Right cardiac atrium (tissue), 5 donors: Measurements from ENCODE around the gene AKAP13. TPM values are rescaled to one million over a fixed set of nuclear protein-coding genes. Genes with fewer than 3 reads are reported as not detected.

ENCODE experiments used
- ATAC-seq, 2 donors: fragments of 200-7000 bp; cut with Tn5 transposase; one replicate each; pipeline versions ENCODE4 v1.8.0 to v1.9.1; 2020; ENCODE audit warnings: moderate library complexity in 2 of 2, mild to moderate bottlenecking in 1 of 2
- DNase-seq, 3 donors: peaks; one replicate each; pipeline ENCODE4 v3.0.0-alpha.2; 2020
- H3K27ac ChIP-seq: one replicate; pipeline ENCODE4 v1.5.1; 2013; ENCODE audit warnings: mild to moderate bottlenecking, low read length, control low read depth, moderate library complexity
- H3K27me3 ChIP-seq: one replicate; pipeline ENCODE4 v1.6.1; 2013; ENCODE audit not compliant: control insufficient read depth, insufficient read depth
- H3K4me1 ChIP-seq: one replicate; pipeline ENCODE4 v1.6.1; 2013; ENCODE audit warnings: low read length; ENCODE audit not compliant: control insufficient read depth, insufficient read depth
- H3K4me3 ChIP-seq: one replicate; pipeline ENCODE4 v1.5.1; 2013; ENCODE audit warnings: low read length, control low read depth
- H3K9me3 ChIP-seq: one replicate; pipeline ENCODE4 v1.6.1; 2013; ENCODE audit warnings: low read length; ENCODE audit not compliant: control insufficient read depth
- WGBS: extraction: QIAGEN DNeasy Blood & Tissue Kit; methylation state at CpG from one replicate; pipeline ENCODE4 v1.1.7; 2013; 5-methylcytosine and 5-hydroxymethylcytosine counted together
- intact Hi-C, 4 donors: fragments of 100-400 bp; cut with DNase I; formaldehyde crosslinking; loops; one replicate each; pipeline versions ENCODE4 v1.11.0 to v1.14.0; 2022 to 2023
- polyA plus RNA-seq: library from polyadenylated mRNA; stranded (reverse); fragments of 200-250 nt; gene quantifications from one replicate; pipeline ENCODE4 v1.2.3, GENCODE V29; 2013
- total RNA-seq, 4 donors: library from RNA; stranded (reverse); fragmentation: NEBNext Ultra II Directional; extraction: Animal tissue kit (Norgen Biotek cat#: 25700); gene quantifications; one replicate each; pipeline ENCODE4 v1.2.1, GENCODE V29; 2021
- donor health status: healthy with polysubstance abuse.
- donor health status: DM: no; HTN: yes; CAD: no.
- donor health status: DM: no; HTN: no; CAD: no.
- donor health status: DM: no; HTN: yes; CAD: no; lungs with severe emphysema.
- donor health status: DM: yes; HTN: yes; CAD: no.

The AKAP13 gene
- total and polyA plus RNA-seq, 5 donors: 104 to 348 (median 250) TPM

DNA sequence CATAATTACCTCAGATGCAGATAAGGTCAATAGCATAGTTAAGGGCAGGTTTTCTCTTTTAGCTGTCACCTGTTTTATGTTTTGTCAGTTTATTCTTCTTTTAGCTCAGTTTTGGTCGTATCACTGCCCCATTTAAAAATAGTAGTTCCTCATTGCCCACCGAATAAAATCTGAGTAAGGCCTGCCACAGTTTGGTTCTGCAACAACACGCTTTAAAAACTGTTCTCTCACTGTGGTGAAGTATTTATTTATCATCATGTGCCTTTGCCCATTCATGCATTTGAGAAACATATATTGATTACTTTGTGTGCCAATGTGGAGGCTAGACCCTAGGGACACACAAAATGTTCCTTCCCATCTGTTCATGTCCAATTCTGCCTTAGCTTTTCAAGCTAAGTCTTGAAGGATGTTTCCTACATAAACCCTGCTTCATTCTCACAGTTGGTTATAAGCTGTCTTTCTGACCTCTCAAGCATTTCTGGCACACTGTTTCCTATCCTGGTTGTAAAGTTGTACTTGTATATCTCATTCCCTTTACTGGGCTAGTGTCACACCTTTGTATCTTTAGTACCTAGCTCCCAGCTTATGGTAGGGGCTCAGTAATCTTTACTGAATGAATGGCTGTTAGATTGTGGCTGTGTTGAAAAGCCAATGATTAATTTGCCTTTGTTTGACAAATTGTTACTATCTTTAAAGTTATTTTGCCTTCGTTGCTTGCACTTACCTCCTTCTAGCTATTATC, 23.9 kb downstream of the AKAP13 start:
- Histone ChIP-seq H3K4me3 (no peak overlapping the region), H3K4me1 (peaks cover 14% of the 10 kb centered on the region)

DNA sequence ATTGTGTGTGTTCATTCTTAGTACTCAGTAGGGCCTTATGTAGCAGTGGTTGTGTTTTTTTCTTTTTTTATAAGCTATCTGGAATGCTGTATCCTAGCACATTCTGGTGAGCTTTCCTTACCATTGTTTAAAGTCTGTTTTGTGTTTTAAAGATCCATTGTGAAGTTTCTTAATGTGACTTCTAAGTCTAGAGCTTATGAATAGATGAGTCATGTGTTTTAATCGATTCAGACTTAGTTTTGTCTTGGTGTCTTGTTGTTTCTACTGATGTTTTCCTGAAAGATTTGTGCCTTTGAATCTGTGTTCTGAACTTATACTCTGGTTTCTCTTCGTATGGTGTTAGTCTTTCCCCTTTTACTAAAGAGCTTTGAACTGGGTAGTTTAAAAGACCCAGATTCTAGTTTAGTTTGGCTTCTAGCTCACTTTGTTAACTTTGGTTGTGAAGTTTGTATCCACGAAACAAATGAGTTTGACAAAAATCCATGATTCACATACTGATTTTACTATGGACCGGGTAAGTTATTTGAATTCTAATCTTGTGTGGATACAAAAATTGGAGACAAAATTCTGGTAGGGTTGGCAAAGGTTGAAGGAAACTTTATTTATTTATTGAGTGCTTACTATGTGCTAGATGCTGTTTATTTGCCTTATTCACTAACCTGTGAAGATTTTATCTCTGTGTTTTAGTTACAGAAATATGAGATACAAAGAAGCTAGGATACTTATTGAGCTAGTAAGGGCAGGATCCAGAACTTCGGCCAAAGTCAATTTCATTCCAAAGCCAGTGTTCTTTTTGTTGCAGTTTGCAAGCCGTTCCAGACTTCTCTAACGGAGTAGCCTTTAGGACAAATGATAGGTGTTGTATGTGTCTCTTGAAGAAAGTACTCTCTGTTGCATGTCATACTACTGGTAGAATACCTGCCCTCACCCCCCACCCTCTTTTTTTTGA, 24.8 kb downstream of the AKAP13 start:
- intact Hi-C loops: no loop called here
- Histone ChIP-seq H3K27ac (no peak overlapping the region), H3K27me3 (no peaks in the 10 kb centered on the region), H3K4me3 (no peak overlapping the region), H3K4me1 (peaks cover 14% of the 10 kb centered on the region), H3K9me3 (no peaks in the 10 kb centered on the region)
- peak in 1 of 2 donors; percentile 37 for ATAC-seq
- DNase-seq: no peak
- WGBS: 58% methylated on average over 7 of the region's 7 CpGs

More for the DNA sequence above, 23.9 kb downstream of the AKAP13 start:
- H3K27me3 ChIP-seq: no peaks in the 10 kb centered on the region
- peak overlapping the region; percentile 58 for H3K27ac ChIP-seq
- ATAC-seq (no peak), DNase-seq (no peak)
- no peaks in the 10 kb centered on the region for H3K9me3 ChIP-seq
- 45% methylated on average over 4 of the region's 4 CpGs for WGBS
- intact Hi-C loops: no loop called here

DNA sequence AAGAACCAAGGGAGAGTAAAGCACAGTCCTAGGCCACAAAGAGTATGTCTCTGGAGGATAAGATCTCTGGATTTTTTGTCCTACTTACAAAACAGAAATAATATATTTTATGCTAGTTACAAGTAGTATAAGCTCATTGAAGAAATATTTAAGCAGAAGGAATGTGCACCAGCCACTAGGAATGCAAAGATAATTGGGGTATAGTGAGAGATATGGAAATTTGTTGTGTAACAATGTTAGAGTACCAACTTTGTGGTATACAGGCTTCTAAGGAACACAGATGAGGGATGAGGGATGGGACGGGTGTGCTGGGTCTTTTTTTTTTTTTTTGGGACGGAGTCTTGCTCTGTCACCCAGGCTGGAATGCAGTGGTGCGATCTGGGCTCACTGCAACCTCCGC, 26.5 kb downstream of the AKAP13 start:
- H3K27ac ChIP-seq: no peak overlapping the region
- peaks cover 14% of the 10 kb centered on the region for H3K4me1 ChIP-seq

DNA sequence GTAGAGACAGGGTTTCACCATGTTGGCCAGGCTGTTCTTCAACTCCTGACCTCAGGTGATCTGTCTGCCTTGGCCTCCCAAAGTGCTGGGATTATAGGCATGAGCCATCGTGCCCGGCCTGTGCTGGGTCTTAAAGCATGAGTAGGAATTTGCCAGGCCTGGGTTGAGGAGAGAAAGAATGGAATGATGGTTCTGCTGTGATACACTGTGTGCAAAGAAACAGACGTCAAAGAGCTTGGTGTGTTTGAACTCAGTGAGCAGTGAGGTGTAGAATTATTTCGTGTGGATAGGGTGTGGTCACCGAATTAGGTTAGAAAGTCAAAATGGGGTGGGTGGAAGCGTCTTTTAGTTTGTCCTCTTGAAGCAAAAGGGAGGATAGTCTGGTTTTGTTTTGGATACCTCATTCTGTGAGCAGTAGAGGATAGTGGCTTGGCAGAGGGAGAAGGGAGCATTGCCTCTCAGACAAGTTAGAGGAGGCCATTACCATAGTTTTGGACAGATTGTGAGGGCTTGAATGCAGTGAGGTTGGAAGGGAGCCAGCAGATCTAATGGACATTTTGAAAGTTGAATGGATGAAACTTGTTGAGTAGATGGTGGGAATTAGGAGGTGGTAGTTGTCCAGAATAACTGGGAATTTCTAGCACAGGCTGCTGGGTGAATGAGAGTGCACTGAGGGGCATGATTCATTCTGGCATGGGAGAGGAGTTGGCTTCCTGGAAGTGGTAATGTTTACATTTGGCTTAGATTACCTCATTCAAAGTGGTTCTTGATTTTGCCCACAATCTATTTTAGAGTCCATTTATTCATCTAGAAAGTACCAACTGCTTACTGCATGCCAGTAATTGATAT, 27.2 kb downstream of the AKAP13 start:
- intact Hi-C loops: no loop called here
- no peaks in the 10 kb centered on the region for H3K9me3 ChIP-seq
- H3K4me3 ChIP-seq: no peak overlapping the region
- ATAC-seq (peak; percentile 42 to 74), DNase-seq (no peak)
- no peaks in the 10 kb centered on the region for H3K27me3 ChIP-seq
- peaks cover 14% of the 10 kb centered on the region for H3K4me1 ChIP-seq
- H3K27ac ChIP-seq: no peak overlapping the region
- WGBS: 85% methylated on average over 6 of the region's 6 CpGs

More for the DNA sequence above, 26.5 kb downstream of the AKAP13 start:
- ATAC-seq: no peak
- no peaks in the 10 kb centered on the region for H3K9me3 ChIP-seq
- H3K4me3 ChIP-seq: no peak overlapping the region
- 86% methylated on average over 4 of the region's 4 CpGs for WGBS
- intact Hi-C loops: no loop called here
- H3K27me3 ChIP-seq: no peaks in the 10 kb centered on the region
- no peak for DNase-seq

DNA sequence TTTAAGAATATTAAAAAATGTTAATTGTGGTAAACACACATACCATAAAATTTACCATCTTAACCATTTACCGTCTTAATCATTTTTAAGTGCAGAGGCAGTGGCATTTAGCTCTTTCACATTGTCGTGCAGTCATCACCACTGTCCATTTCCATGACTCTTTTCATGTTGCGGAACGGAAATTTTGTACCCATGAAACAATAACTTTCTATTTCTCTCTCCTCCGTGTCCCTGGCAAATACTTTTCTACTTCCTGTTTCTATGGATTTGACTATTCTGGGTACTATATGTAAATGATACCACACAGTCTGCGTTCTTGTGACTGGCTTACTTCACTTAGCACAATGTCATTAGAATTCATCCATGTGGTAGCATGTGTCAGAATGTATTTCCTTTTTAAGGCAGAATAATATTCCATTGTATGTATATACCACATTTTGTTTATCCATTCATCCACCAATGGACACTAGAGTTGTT, 27.9 kb downstream of the AKAP13 start:
- Histone ChIP-seq H3K9me3 (no peaks in the 10 kb centered on the region), H3K27ac (no peak overlapping the region), H3K27me3 (no peaks in the 10 kb centered on the region), H3K4me3 (no peak overlapping the region), H3K4me1 (peaks cover 13% of the 10 kb centered on the region)
- WGBS: 81% methylated on average over 6 of the region's 6 CpGs
- DNase-seq: no peak
- no peak for ATAC-seq
- intact Hi-C loops: no loop called here

DNA sequence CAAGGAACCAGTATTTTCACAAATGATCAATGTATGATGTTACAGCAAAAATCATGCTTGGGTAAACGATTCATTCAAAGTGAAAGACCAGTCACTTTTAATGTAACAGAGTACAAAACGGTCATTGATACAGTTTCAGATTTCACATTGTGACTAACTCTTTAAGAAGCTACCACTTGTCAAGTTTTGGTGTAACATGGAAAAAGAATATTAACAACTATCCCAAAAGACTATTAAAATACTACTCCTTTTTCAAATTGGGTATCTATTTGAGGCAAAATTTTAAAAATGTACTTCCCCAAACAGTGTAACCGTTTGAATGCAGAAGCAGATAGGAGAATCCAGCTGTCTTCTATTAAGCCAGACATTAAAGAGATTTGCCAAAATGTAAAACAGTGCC, 31.7 kb downstream of the AKAP13 start:
- intact Hi-C loops: loop anchor here in 1 of 4 donors (10.0 kb wide), 2 partner anchors 77 to 117 kb away; no protein-coding TSS in a partner anchor

DNA sequence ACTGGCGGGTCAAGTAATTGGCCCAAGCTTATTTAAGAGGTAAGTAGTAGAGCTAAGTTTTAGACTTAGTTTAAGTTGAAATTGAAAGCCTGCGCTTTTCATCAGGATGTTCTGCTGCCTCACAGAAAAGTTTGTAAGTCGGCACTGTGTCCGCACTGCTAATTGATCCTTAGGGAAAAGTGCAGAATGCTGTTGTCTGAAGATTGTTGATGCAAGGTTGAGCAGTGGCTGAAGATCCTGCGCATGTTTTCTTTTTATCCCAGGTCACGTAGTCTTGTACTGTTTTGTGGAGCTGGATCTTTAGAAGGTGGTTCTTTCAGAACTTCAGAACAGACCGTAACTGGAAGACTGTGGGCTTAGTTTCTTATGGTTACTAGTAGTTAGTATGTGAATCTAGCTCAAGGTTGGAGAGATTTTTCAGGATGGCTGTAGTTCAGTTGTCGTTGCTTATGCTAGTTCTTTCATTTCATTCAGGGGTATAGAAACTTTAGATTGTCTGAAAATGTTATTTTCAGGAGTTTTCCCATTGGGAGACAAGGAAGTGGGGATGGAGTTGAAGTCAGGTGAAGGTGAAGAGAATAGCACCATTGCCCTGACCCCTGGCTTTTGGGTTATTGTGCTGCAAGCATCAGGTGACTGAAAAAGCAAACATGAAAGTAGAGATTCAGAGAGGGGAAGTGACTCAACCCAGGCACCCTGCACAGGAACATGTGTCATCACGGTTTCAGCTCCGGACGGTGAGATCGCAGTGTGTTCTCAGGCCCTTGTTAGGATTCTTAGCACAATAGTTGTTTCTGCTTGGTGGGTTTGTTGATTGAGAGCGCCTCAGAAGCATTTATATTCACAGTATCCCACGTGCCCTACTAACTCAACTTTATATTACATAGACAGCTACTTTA, 32.8 kb downstream of the AKAP13 start:
- peak; percentile 74 to 92 for ATAC-seq
- H3K4me1 ChIP-seq: peaks cover 3% of the 10 kb centered on the region
- no peak overlapping the region for H3K27ac ChIP-seq
- peak; percentile 39 to 61 (median 47) for DNase-seq
- peak overlapping the region; percentile 12 for H3K4me3 ChIP-seq
- no peaks in the 10 kb centered on the region for H3K9me3 ChIP-seq
- intact Hi-C loops: loop anchor here in 1 of 4 donors (10.0 kb wide), 2 partner anchors 78 to 118 kb away; no protein-coding TSS in a partner anchor
- 37% methylated on average over 14 of the region's 14 CpGs for WGBS
- no peaks in the 10 kb centered on the region for H3K27me3 ChIP-seq

More for the DNA sequence above, 31.7 kb downstream of the AKAP13 start:
- H3K27me3 ChIP-seq: no peaks in the 10 kb centered on the region
- H3K9me3 ChIP-seq: no peaks in the 10 kb centered on the region
- WGBS: 23% methylated on average over 3 of the region's 3 CpGs
- no peak overlapping the region for H3K4me3 ChIP-seq
- no peak overlapping the region for H3K27ac ChIP-seq
- no peak for DNase-seq
- ATAC-seq: no peak
- H3K4me1 ChIP-seq: peaks cover 8% of the 10 kb centered on the region

DNA sequence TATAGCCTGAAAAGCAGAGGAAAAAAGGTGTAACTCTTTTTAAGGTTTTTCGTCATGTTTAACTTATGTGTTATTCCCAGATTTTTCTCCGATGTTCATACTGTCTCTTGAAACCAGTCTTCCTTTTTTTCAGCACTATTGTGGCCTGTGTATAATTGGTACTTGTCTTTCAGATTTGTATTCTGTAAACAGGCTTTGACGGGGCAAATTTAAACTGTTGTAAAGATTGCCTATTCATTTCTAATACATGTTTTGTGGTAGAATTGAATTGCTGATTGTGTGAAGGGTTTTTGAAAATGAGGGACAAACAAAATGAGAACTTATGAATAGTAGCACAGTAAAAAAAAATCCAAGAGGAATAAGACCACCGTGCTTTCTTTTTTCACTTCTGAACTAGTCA, 33.6 kb downstream of the AKAP13 start:
- Histone ChIP-seq H3K4me3 (no peak overlapping the region), H3K27me3 (no peaks in the 10 kb centered on the region), H3K27ac (no peak overlapping the region), H3K9me3 (no peaks in the 10 kb centered on the region), H3K4me1 (peaks cover 5% of the 10 kb centered on the region)
- intact Hi-C loops: loop anchor here in 1 of 4 donors (10.0 kb wide), 2 partner anchors 79 to 119 kb away; no protein-coding TSS in a partner anchor
- ATAC-seq: no peak
- WGBS: 71% methylated on average over 4 of the region's 4 CpGs
- DNase-seq: no peak

DNA sequence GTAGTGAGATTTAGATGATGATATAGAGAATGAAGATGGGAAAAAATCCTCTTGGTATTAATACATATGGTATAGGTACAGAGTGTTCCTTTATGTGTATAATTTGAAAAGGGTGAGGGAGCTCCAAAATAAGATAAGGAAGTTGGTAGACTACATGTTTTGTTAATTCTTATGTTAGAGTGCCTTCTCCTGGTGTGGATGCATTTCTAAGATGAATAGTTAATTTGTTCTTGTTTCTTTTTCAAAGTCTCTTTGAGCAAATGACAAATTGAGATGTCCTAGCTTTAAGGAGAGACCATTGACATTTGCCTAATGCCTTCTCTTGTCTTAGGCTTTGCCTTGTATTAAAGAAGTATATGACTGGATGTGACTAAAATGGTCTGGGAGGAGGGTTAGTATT, 34.1 kb downstream of the AKAP13 start:
- Histone ChIP-seq H3K27me3 (no peaks in the 10 kb centered on the region), H3K4me3 (no peak overlapping the region), H3K27ac (no peak overlapping the region), H3K4me1 (peaks cover 5% of the 10 kb centered on the region), H3K9me3 (no peaks in the 10 kb centered on the region)
- ATAC-seq (peak; percentile 39 to 54), DNase-seq (no peak)
- intact Hi-C loops: loop anchor here in 1 of 4 donors (10.0 kb wide), 2 partner anchors 80 to 120 kb away; no protein-coding TSS in a partner anchor
